Type B pancreatic cell (in vitro differentiated cells): Measurements from ENCODE around the gene EIF5. TPM values are rescaled to one million over a fixed set of nuclear protein-coding genes. Genes with fewer than 3 reads are reported as not detected.

Experiments
- DNase-seq: peaks from one replicate; pipeline ENCODE4 v3.0.0; 2021; ENCODE audit warnings: mixed read lengths; ENCODE audit not compliant: unreplicated experiment; ENCODE audit errors: extremely low spot score
- H3K27ac Mint-ChIP-seq: 2 replicates; pipeline ENCODE4 v1.8.0; 2021; ENCODE audit warnings: mild to moderate bottlenecking, mixed read lengths
- H3K27me3 Mint-ChIP-seq: 2 replicates; pipeline ENCODE4 v1.8.0; 2021; ENCODE audit warnings: mixed read lengths
- H3K36me3 Mint-ChIP-seq: 2 replicates; pipeline ENCODE4 v1.8.0; 2021; ENCODE audit warnings: mixed read lengths
- H3K4me1 Mint-ChIP-seq: one replicate; pipeline ENCODE4 v1.8.0; 2021; ENCODE audit warnings: mixed read lengths; ENCODE audit not compliant: unreplicated experiment
- H3K4me3 Mint-ChIP-seq: 2 replicates; pipeline ENCODE4 v1.8.0; 2021; ENCODE audit warnings: mild to moderate bottlenecking, mixed read lengths
- H3K9me3 Mint-ChIP-seq: 2 replicates; pipeline ENCODE4 v1.8.0; 2021; ENCODE audit warnings: mixed read lengths
- CTCF ChIP-seq: fragments of 200-600 bp; sonication (generic); conservative IDR thresholded peaks from 2 replicates; pipeline ENCODE4 v1.5.0; 2021; ENCODE audit warnings: antibody characterized with exemption, mild to moderate bottlenecking
- total RNA-seq: library from RNA; stranded (reverse); gene quantifications from 2 replicates; pipeline ENCODE4 v1.2.1, GENCODE V29; 2021; ENCODE audit warnings: low replicate concordance

EIF5 gene
- total RNA-seq, 1 donor from 2014 or later: 340 TPM

DNA sequence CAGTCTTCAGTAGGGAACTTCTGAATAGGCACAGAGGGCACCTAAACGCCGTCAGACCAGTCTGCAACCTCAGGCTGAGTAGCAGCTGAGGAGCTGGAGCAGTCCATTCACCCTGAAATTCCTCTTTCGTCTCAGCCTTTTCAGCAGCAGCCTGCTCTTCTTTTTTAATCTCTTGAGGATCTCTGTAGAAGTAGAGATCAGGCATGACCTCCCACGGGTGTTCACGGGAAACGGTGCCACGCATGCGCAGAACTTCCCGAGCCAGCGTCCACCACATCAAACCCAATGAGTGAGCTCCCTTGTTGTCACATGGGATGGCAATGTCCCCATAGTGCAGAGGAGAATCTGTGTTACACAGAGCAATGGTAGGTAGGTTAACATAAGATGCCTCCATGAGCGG lies 40.1 kb downstream of the EIF5 start:
- no peaks in the 10 kb centered on the region for H3K36me3 Mint-ChIP-seq
- no peak overlapping the region for H3K27ac Mint-ChIP-seq

GRCh38 chr14:103377522-103378037 lies 43.5 kb downstream of the EIF5 start:
- Mint-ChIP-seq H3K36me3 (no peaks in the 10 kb centered on the region), H3K4me1 (peaks cover 3% of the 10 kb centered on the region), H3K27ac (no peak overlapping the region), H3K9me3 (no peaks in the 10 kb centered on the region), H3K27me3 (peaks cover 27% of the 10 kb centered on the region), H3K4me3 (no peak overlapping the region)
- TF ChIP-seq CTCF: no peak
- no peak for DNase-seq

More for the DNA sequence above, 40.1 kb downstream of the EIF5 start:
- Mint-ChIP-seq H3K27me3 (peaks cover 8% of the 10 kb centered on the region), H3K4me3 (no peak overlapping the region), H3K4me1 (peaks cover 6% of the 10 kb centered on the region), H3K9me3 (no peaks in the 10 kb centered on the region)
- TF ChIP-seq CTCF: no peak
- no peak for DNase-seq

GRCh38 chr14:103378038-103378854 lies 44.2 kb downstream of the EIF5 start:
- Mint-ChIP-seq H3K27me3 (peaks cover 31% of the 10 kb centered on the region), H3K4me1 (no peaks in the 10 kb centered on the region), H3K27ac (no peak overlapping the region), H3K9me3 (no peaks in the 10 kb centered on the region), H3K4me3 (no peak overlapping the region), H3K36me3 (no peaks in the 10 kb centered on the region)
- no peak for TF ChIP-seq CTCF
- DNase-seq: no peak

GRCh38 chr14:103380719-103381377 lies 46.8 kb downstream of the EIF5 start:
- Mint-ChIP-seq H3K27me3 (peaks cover 31% of the 10 kb centered on the region), H3K9me3 (no peaks in the 10 kb centered on the region), H3K4me3 (no peak overlapping the region), H3K4me1 (no peaks in the 10 kb centered on the region), H3K27ac (no peak overlapping the region), H3K36me3 (no peaks in the 10 kb centered on the region)
- no peak for DNase-seq
- no peak for TF ChIP-seq CTCF

GRCh38 chr14:103382376-103382775 lies 48.3 kb downstream of the EIF5 start:
- H3K27ac Mint-ChIP-seq: no peak overlapping the region
- no peaks in the 10 kb centered on the region for H3K9me3 Mint-ChIP-seq
- no peaks in the 10 kb centered on the region for H3K36me3 Mint-ChIP-seq
- H3K4me1 Mint-ChIP-seq: peaks cover 8% of the 10 kb centered on the region
- DNase-seq: no peak
- peaks cover 31% of the 10 kb centered on the region for H3K27me3 Mint-ChIP-seq
- no peak overlapping the region for H3K4me3 Mint-ChIP-seq
- TF ChIP-seq CTCF: no peak
